ENCODE data around the gene MEIOB.
"Not testable (repeated sequence)": the region's sequence is repeated elsewhere in the genome, so short reads cannot be mapped to it uniquely, and the experiment has no call there.

The MEIOB gene

DNA sequence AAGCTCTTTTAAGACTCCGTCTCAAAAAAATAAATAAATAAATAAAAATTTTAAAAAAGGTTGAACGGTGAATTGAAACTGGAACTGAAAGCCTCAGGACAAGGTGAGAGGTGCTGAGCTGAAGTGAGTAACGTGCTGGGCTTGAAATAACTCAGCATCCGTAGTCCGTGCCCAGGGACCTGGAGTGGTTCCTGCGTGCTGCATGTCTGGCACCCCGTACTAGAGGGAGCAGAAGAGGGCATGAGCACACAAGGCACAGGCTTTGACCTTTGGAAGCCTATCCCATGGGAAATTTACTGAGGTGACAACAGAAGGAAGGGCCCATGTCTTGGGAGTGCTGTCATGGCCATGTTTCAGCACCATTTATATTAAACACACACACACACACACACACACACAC lies 4.5 kb upstream of the MEIOB start:
- no peak for DNase-seq (ENCODE audit: low read depth)

DNA sequence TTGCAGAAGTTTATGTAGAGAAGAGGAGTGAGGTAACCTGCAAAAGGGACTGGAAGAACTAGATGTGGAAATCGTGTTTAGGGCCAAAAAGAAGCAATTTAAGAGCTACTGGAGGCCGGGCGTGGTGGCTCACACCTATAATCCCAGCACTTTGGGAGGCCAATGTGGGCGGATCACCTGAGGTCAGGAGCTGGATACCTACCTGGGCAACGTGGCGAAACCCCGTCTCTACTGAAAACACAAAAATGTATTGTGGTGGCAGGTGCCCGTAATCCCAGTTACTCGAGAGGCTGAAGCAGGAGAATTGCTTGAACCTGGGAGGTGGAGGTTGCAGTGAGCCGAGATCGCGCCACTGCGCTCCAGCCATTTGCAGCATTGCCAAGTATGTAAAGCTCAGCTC lies 4.1 kb upstream of the MEIOB start:
- DNase-seq (ENCODE audit: low read depth), result not testable (repeated sequence)

- DNase-seq (ENCODE audit: low read depth), result no peak
Observed at GRCh38 chr16:1874854-1875253, 2.9 kb upstream of the MEIOB start.

GRCh38 chr16:1870365-1871082 lies 1.4 kb downstream of the MEIOB start:
- no peak for DNase-seq (ENCODE audit: low read depth)

- DNase-seq (ENCODE audit: low read depth), result no peak
Observed at GRCh38 chr16:1865902-1866690, 5.9 kb downstream of the MEIOB start.

DNA sequence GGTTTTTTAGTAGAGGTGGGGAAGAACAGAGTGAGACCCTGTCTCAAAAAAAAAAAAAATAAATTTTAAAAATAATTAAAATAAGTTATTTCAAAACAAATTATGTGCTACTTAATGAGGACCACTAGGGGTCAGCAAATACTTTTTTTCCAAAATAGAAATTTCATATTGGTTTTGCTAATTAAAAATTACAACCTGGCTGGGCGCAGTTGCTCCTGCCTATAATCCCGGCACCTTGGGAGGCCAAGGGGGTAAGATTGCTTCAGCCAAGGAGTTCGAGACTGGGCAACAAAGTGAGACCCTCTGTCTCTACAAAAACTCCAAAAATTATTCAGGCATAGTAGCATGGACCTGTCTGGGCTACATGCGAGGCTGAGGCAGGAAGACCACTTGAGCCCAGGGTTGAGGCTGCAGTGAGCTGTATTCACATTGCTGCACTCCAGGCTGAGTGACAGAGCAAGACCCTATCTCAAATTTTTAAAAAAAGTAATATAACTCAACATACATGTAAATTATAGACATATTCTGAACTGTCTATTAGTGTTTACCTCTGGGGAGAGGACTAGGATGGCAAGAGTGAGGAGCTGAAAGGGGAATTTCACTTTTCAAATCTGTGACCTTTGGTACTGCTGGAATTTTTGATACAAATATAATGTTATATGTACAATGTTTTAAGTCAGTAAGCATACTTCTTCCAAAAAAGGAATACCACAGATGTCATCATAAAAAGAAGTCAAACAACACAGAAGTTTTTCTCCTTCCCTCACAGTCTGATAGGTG lies 8.1 kb downstream of the MEIOB start:
- no peak for DNase-seq (ENCODE audit: low read depth)

DNA sequence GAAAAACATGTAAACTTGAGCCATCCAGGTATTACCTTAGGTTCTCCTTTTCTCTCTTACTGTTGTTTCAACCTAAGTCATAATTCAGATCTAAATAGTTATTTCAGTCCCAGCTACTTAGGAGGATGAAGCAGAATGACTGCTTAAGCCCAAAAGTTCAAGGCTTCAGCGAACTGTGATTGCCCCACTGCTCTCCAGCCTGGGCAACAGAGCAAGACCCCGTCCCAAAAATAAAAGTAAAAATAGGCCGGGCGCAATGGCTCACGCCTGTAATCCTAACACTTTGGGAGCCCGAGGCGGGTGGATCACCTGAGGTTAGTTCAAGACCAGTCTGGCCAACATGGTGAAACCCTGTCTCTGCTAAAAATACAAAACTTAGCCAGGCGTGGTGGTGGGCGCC lies 9.6 kb downstream of the MEIOB start:
- DNase-seq (ENCODE audit: low read depth), result no peak

- DNase-seq (ENCODE audit: low read depth), result no peak
Observed at GRCh38 chr16:1861730-1862129, 10.2 kb downstream of the MEIOB start.

GRCh38 chr16:1859650-1860049 lies 12.3 kb downstream of the MEIOB start:
- no peak for DNase-seq (ENCODE audit: low read depth)

- no peak for DNase-seq (ENCODE audit: low read depth)
Observed at GRCh38 chr16:1858189-1858865, 13.6 kb downstream of the MEIOB start.

DNA sequence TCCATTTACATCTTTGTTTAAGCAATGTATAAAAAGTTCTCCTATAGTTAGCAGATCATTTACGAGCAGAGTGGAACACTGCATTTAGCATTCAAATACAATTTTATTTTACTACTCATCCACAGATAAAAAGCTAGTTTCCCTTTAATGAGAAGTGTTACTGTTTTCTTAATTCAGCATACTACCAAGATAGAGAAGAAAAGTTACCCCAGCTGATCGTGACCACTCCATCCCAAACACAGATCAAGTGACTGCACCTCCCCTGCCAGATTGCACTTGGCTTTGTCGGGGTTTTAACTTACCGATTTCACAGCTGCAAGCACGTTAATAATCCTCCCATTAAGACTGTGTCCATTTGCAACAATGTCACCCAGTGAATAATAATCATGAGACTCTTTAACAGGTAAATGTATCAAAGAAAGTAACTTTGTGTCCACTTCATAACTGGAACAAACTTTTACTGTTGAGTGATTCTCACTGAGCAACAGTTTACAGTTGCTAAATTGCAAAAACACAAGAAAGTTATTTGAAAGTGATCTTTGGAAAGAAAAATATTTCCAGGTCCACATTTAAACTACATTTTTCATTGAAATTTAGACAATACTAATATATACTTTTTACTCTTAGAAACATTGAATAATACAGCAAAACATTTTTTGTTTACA lies 14.4 kb downstream of the MEIOB start:
- DNase-seq (ENCODE audit: low read depth), result no peak

DNA sequence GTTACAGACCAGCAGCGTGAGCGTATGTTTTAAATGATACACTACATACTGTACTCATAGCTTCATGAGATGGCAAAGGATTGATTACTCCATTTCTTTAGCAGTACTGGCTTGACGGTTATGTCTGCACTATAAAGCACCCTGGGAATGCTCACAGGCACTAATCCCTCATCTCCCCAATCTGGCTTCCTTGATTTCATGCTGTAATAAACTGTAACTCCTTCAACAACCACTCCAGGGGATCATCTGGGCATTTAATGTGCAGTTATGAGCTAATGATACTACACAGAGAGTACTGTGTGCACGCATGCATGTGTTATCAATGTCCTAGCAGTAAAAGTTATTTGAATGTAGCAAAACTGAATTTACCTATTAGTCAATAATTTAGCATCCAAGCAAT lies 20.2 kb downstream of the MEIOB start:
- no peak for DNase-seq (ENCODE audit: low read depth)

DNA sequence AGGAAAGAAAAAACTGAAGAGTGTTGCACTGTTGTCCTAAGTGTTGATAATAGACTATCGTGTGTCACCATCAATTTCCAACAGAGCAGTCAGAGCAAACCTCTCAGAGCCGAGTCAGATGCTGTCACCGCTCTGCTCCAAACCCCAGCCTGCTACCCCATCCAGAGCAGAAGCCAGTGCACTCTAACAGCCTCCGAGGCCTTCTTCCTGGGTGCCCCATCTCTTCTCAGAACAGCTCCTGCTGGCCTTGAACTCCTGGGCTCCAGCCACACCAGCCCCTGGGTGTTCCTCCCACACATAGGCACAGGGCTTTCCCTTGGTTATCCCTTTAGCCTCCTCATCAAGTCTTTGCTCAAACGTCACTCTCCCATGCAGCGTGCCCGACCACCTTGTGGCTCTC lies 21.0 kb downstream of the MEIOB start:
- DNase-seq (ENCODE audit: low read depth), result no peak

DNA sequence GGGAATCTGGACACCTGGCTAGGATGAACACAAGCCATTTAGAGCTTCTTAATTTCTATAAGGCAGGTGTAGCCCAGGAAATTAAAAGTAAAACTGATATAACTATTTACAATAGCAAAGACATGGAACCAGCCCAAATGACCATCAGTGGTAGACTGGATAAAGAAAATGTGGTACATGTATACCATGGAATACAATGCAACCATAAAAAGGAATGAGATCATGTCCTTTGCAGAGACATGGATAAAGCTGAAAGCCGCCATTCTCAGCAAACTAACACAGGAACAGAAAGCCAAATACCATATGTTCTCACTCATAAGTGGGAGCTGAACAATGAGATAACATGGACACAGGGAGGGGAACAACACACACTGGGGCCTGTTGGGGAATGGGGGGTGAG lies 25.5 kb downstream of the MEIOB start:
- DNase-seq (ENCODE audit: low read depth), result no peak

- DNase-seq (ENCODE audit: low read depth), result no peak
Observed at GRCh38 chr16:1845985-1846384, 26.0 kb downstream of the MEIOB start.

GRCh38 chr16:1839554-1839953 lies 32.4 kb downstream of the MEIOB start:
- DNase-seq (ENCODE audit: low read depth), result no peak

GRCh38 chr16:1834096-1834495 lies 37.9 kb downstream of the MEIOB start:
- DNase-seq (ENCODE audit: low read depth), result no peak

- DNase-seq (ENCODE audit: low read depth), result no peak
Observed at GRCh38 chr16:1832838-1833454, 39.0 kb downstream of the MEIOB start.

GRCh38 chr16:1831186-1832075 lies 40.5 kb downstream of the MEIOB start:
- no peak for DNase-seq (ENCODE audit: low read depth)

DNA sequence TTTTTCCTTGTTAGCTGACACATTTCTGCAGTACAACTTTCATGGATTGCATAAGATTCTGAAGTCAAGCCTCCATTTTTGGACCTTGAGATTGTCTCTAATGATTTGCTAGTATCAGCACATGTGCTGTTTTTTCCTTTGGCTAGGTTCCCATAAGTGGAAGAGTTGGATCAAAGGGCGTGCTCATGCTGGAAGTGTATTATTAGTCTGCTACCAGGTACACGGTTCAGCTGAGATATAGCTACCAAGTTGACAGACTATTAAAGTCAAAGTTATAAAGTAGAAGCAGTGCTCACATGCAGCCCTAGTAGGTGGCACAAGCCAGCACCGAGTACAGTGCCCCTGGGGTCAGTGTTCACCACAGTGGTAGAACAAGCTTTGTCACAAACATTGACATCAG lies 41.8 kb downstream of the MEIOB start:
- DNase-seq (ENCODE audit: low read depth), result no peak

All from stimulated activated CD8-positive, alpha-beta memory T cell treated with anti-CD3 and anti-CD28 coated beads, Interleukin-12 subunit alpha, Interleukin-12 subunit beta, amount 100 ng/mL, for 4 hours (primary cell).